H9 (cell line): ENCODE results near the gene MYCN. TPM values are rescaled to one million over a fixed set of nuclear protein-coding genes. Genes with fewer than 3 reads are reported as not detected.

Experiments used
- DNase-seq: peaks from one replicate; pipeline ENCODE4 v3.0.0-alpha.2; 2017
- H2AFZ ChIP-seq: one replicate; pipeline ENCODE4 v1.6.1; 2013; ENCODE audit warnings: mild to moderate bottlenecking, low read length, control low read depth, moderate library complexity
- H2AK5ac ChIP-seq: 2 replicates; pipeline ENCODE4 v1.6.1; 2013; ENCODE audit warnings: low read length, control low read depth, mixed read lengths; ENCODE audit not compliant: insufficient read length
- H2BK120ac ChIP-seq: one replicate; pipeline ENCODE4 v1.6.1; 2013; ENCODE audit warnings: low read depth, mild to moderate bottlenecking, low read length, control low read depth, inconsistent platforms; ENCODE audit not compliant: poor library complexity, severe bottlenecking
- H2BK12ac ChIP-seq: 2 replicates; pipeline ENCODE4 v1.6.1; 2013; ENCODE audit warnings: low read length, control low read depth, mixed read lengths, low read depth; ENCODE audit not compliant: insufficient read length
- H2BK15ac ChIP-seq: 2 replicates; pipeline ENCODE4 v1.6.1; 2013; ENCODE audit warnings: low read depth, low read length, control low read depth
- H2BK20ac ChIP-seq: one replicate; pipeline ENCODE4 v1.6.1; 2013; ENCODE audit warnings: low read depth, mild to moderate bottlenecking, low read length, control low read depth, inconsistent platforms; ENCODE audit not compliant: poor library complexity, severe bottlenecking
- H2BK5ac ChIP-seq: 2 replicates; pipeline ENCODE4 v1.6.1; 2013; ENCODE audit warnings: low read length, control low read depth, mixed read lengths; ENCODE audit not compliant: insufficient read length
- H3K14ac ChIP-seq: 2 replicates; pipeline ENCODE4 v1.6.1; 2013; ENCODE audit warnings: low read length, control low read depth; ENCODE audit not compliant: insufficient read depth
- H3K18ac ChIP-seq: 2 replicates; pipeline ENCODE4 v1.6.1; 2013; ENCODE audit warnings: low read depth, mild to moderate bottlenecking, mixed read lengths, low read length, control low read depth; ENCODE audit not compliant: insufficient read length
- H3K23ac ChIP-seq: 2 replicates; pipeline ENCODE4 v1.6.1; 2013; ENCODE audit warnings: low read length, control low read depth, mixed read lengths, low read depth; ENCODE audit not compliant: insufficient read length
- H3K23me2 ChIP-seq: 2 replicates; pipeline ENCODE4 v1.6.1; 2013; ENCODE audit warnings: low read depth, mild to moderate bottlenecking, mixed read lengths, low read length, control low read depth; ENCODE audit not compliant: insufficient read length, poor library complexity, severe bottlenecking
- H3K27ac ChIP-seq: 2 replicates; pipeline ENCODE4 v1.5.1; 2013; ENCODE audit warnings: low read length, control low read depth, mixed read lengths, low read depth; ENCODE audit not compliant: insufficient read length
- H3K27me3 ChIP-seq: 2 replicates; pipeline ENCODE4 v1.6.1; 2013; ENCODE audit warnings: low read length, control low read depth, inconsistent platforms; ENCODE audit not compliant: insufficient read depth
- H3K4ac ChIP-seq: 2 replicates; pipeline ENCODE4 v1.6.1; 2013; ENCODE audit warnings: low read depth, mild to moderate bottlenecking, control low read depth, inconsistent platforms, low read length, moderate library complexity
- H3K4me1 ChIP-seq: 2 replicates; pipeline ENCODE4 v1.6.1; 2013; ENCODE audit warnings: low read length, control low read depth, inconsistent platforms; ENCODE audit not compliant: insufficient read depth
- H3K4me2 ChIP-seq: 2 replicates; pipeline ENCODE4 v1.6.1; 2013; ENCODE audit warnings: low read length, control low read depth, mixed read lengths; ENCODE audit not compliant: insufficient read length, insufficient read depth
- H3K56ac ChIP-seq: 2 replicates; pipeline ENCODE4 v1.6.1; 2013; ENCODE audit warnings: low read depth, mild to moderate bottlenecking, mixed read lengths, low read length, control low read depth; ENCODE audit not compliant: insufficient read length
- H3K79me1 ChIP-seq: 2 replicates; pipeline ENCODE4 v1.6.1; 2013; ENCODE audit warnings: low read depth, mild to moderate bottlenecking, moderate library complexity, low read length, control low read depth, inconsistent platforms; ENCODE audit not compliant: insufficient read depth, poor library complexity, severe bottlenecking
- H3K79me2 ChIP-seq: 2 replicates; pipeline ENCODE4 v1.6.1; 2013; ENCODE audit warnings: low read length, control low read depth, inconsistent platforms; ENCODE audit not compliant: insufficient read depth
- H3K9ac ChIP-seq: 2 replicates; pipeline ENCODE4 v1.6.1; 2013; ENCODE audit warnings: low read length, control low read depth, mixed read lengths; ENCODE audit not compliant: insufficient read length; ENCODE audit errors: extremely low read depth
- H3K9me3 ChIP-seq: one replicate; pipeline ENCODE4 v1.6.1; 2013; ENCODE audit warnings: low read depth, low read length, inconsistent platforms; ENCODE audit not compliant: control insufficient read depth
- H3T11ph ChIP-seq: one replicate; pipeline ENCODE4 v1.6.1; 2013; ENCODE audit warnings: mild to moderate bottlenecking, low read length, control low read depth, inconsistent platforms
- H4K20me1 ChIP-seq: one replicate; pipeline ENCODE4 v1.6.1; 2013; ENCODE audit not compliant: control insufficient read depth, insufficient read length, insufficient read depth
- H4K5ac ChIP-seq: 2 replicates; pipeline ENCODE4 v1.6.1; 2013; ENCODE audit warnings: low read depth, mild to moderate bottlenecking, mixed read lengths, low read length, control low read depth; ENCODE audit not compliant: insufficient read length
- H4K8ac ChIP-seq: replicated peaks from 2 replicates; pipeline ENCODE4 v1.6.1; 2013; ENCODE audit warnings: low read length, control low read depth, mixed read lengths, low read depth; ENCODE audit not compliant: insufficient read length
- H4K91ac ChIP-seq: 2 replicates; pipeline ENCODE4 v1.6.1; 2013; ENCODE audit warnings: low read depth, mild to moderate bottlenecking, moderate library complexity, mixed read lengths, low read length, control low read depth; ENCODE audit not compliant: insufficient read length
- H3K27ac Mint-ChIP-seq, 3 experiments: 2 replicates in 2 of 3; 3 replicates in 1 of 3; pipeline ENCODE4 v1.8.0; 2020 to 2021; ENCODE audit warnings: mixed read lengths in 3 of 3, mild to moderate bottlenecking in 1 of 3, moderate library complexity in 1 of 3
- H3K27me3 Mint-ChIP-seq: 2 replicates; pipeline ENCODE4 v1.8.0; 2021; ENCODE audit warnings: low read depth, mild to moderate bottlenecking, moderate library complexity, mixed read lengths
- H3K36me3 Mint-ChIP-seq, 3 experiments: 2 replicates in 2 of 3; 3 replicates in 1 of 3; pipeline ENCODE4 v1.8.0; 2020 to 2021; ENCODE audit warnings: low read depth in 3 of 3, mixed read lengths in 3 of 3; ENCODE audit not compliant: insufficient read depth in 1 of 3
- H3K4me1 Mint-ChIP-seq, 2 experiments: 2 replicates each; pipeline ENCODE4 v1.8.0; 2020; ENCODE audit warnings: mixed read lengths in 2 of 2
- H3K4me3 Mint-ChIP-seq, 2 experiments: 2 replicates in 1 of 2; 3 replicates in 1 of 2; pipeline ENCODE4 v1.8.0; 2020 to 2021; ENCODE audit warnings: mild to moderate bottlenecking in 2 of 2, mixed read lengths in 2 of 2, moderate library complexity in 1 of 2
- H3K9me3 Mint-ChIP-seq, 2 experiments: 2 replicates in 1 of 2; 3 replicates in 1 of 2; pipeline ENCODE4 v1.8.0; 2020; ENCODE audit warnings: mild to moderate bottlenecking in 2 of 2, mixed read lengths in 2 of 2, moderate library complexity in 1 of 2
- CTCF ChIP-seq: fragments of 200-600 bp; sonication (generic); conservative IDR thresholded peaks from 3 replicates; pipeline ENCODE4 v1.8.0; 2021; ENCODE audit warnings: antibody characterized with exemption, mild to moderate bottlenecking
- WGBS: extraction: QIAGEN DNeasy Blood & Tissue Kit; methylation state at CpG from one replicate; pipeline ENCODE4 v1.1.7; 2013; ENCODE audit warnings: missing lambda C conversion rate, low lambda C conversion rate, mixed read lengths; ENCODE audit not compliant: insufficient read length; ENCODE audit errors: extremely low coverage; 5-methylcytosine and 5-hydroxymethylcytosine counted together
- total RNA-seq: library from RNA; stranded (reverse); gene quantifications from 2 replicates; pipeline ENCODE4 v1.2.1, GENCODE V29; 2021

MYCN gene
- total RNA-seq, 1 experiment from 2014 or later: 100.0 TPM

GRCh38 chr2:15937105-15937881 is 3.1 kb upstream of the MYCN start:
- peaks cover 9% of the 10 kb centered on the region for H3K23me2 ChIP-seq
- H4K91ac ChIP-seq: no peak overlapping the region
- no peak overlapping the region for H2AFZ ChIP-seq
- no peak overlapping the region for H2BK5ac ChIP-seq
- no peak overlapping the region for H4K5ac ChIP-seq
- no peak overlapping the region for H4K8ac ChIP-seq
- no peaks in the 10 kb centered on the region for H3K79me1 ChIP-seq
- no peak overlapping the region; a peak in 2 of 5 replicates for H3K4me3 Mint-ChIP-seq
- no peak overlapping the region for H3K18ac ChIP-seq
- H3K79me2 ChIP-seq: peaks cover 15% of the 10 kb centered on the region; the same call in 1 of the 2 replicates
- H3K9ac ChIP-seq: no peak overlapping the region
- no peak overlapping the region for H3K4ac ChIP-seq
- peaks cover 45 to 56% of the 10 kb centered on the region in 2 experiments for H3K4me1 Mint-ChIP-seq
- H3K36me3 Mint-ChIP-seq: peaks cover 4 to 9% (median 4%) of the 10 kb centered on the region in 3 experiments; a peak in 6 of 7 replicates
- H2BK20ac ChIP-seq: no peak overlapping the region
- H4K20me1 ChIP-seq: no peaks in the 10 kb centered on the region
- no peak for TF ChIP-seq CTCF
- H3K4me2 ChIP-seq: no peak overlapping the region
- no peak overlapping the region for H2BK15ac ChIP-seq
- no peak for DNase-seq
- no peak overlapping the region for H2BK120ac ChIP-seq
- H3K27me3 Mint-ChIP-seq: peaks cover 7% of the 10 kb centered on the region
- H3K56ac ChIP-seq: no peak overlapping the region
- no peaks in the 10 kb centered on the region for H3K27me3 ChIP-seq
- no peaks in the 10 kb centered on the region for H3K9me3 ChIP-seq
- H3K9me3 Mint-ChIP-seq: peaks cover 0 to 5% of the 10 kb centered on the region in 2 experiments; a peak in 2 of 5 replicates
- no peak overlapping the region for H3K23ac ChIP-seq
- no peak overlapping the region for H2BK12ac ChIP-seq
- WGBS: no CpG with 5 or more reads among the region's 8 CpGs
- peaks cover 10% of the 10 kb centered on the region for H3K4me1 ChIP-seq
- no peak overlapping the region for H3T11ph ChIP-seq
- no peak overlapping the region for H3K14ac ChIP-seq
- H2AK5ac ChIP-seq: no peak overlapping the region
- peak overlapping the region in 1 of 3 experiments; percentile 96; a peak in 2 of 7 replicates for H3K27ac Mint-ChIP-seq
- H3K27ac ChIP-seq: no peak overlapping the region
